Measurements from ENCODE around the gene RNFT1.
"Not testable (repeated sequence)": the region's sequence is repeated elsewhere in the genome, so short reads cannot be mapped to it uniquely, and the experiment has no call there.

The RNFT1 gene

GRCh38 chr17:59959574-59959973 is 5.0 kb downstream of the RNFT1 start:
- peak overlapping the region in 1 of 2 donors; percentile 5 for H3K27ac Mint-ChIP-seq

GRCh38 chr17:59954856-59955255 is 9.7 kb downstream of the RNFT1 start:
- H3K9me3 Mint-ChIP-seq: no peaks in the 10 kb centered on the region
- H3K27me3 Mint-ChIP-seq: no peaks in the 10 kb centered on the region
- no peak overlapping the region for H3K27ac Mint-ChIP-seq
- peaks cover 0 to 5% of the 10 kb centered on the region in 2 donors for H3K4me1 Mint-ChIP-seq (ENCODE audit: low read depth in 2 of 2)
- DNase-seq (no peak), ATAC-seq (replicated peaks) (no peak)
- H3K36me3 Mint-ChIP-seq (ENCODE audit: insufficient read depth): peaks cover 22% of the 10 kb centered on the region
- no peak overlapping the region for H3K4me3 Mint-ChIP-seq

More at GRCh38 chr17:59959574-59959973, 5.0 kb downstream of the RNFT1 start:
- H3K4me3 Mint-ChIP-seq; H3K9me3 Mint-ChIP-seq; ATAC-seq (replicated peaks); H3K36me3 Mint-ChIP-seq (ENCODE audit: insufficient read depth); DNase-seq; H3K27me3 Mint-ChIP-seq: not testable (repeated sequence)
- H3K4me1 Mint-ChIP-seq (ENCODE audit: low read depth in 2 of 2): peaks cover 13 to 14% of the 10 kb centered on the region in 2 donors

- H3K36me3 Mint-ChIP-seq (ENCODE audit: insufficient read depth): peaks cover 51% of the 10 kb centered on the region
- no peaks in the 10 kb centered on the region for H3K9me3 Mint-ChIP-seq
- H3K27me3 Mint-ChIP-seq: no peaks in the 10 kb centered on the region
- H3K27ac Mint-ChIP-seq: no peak overlapping the region
- H3K4me3 Mint-ChIP-seq: no peak overlapping the region
- ATAC-seq (replicated peaks) (no peak), DNase-seq (no peak)
- peaks cover 0 to 2% of the 10 kb centered on the region in 2 donors for H3K4me1 Mint-ChIP-seq (ENCODE audit: low read depth in 2 of 2)
Measured at GRCh38 chr17:59950049-59950448, 14.5 kb downstream of the RNFT1 start.

- not testable (repeated sequence) for DNase-seq; H3K4me3 Mint-ChIP-seq; H3K9me3 Mint-ChIP-seq; ATAC-seq (replicated peaks); H3K27me3 Mint-ChIP-seq; H3K4me1 Mint-ChIP-seq (ENCODE audit: low read depth in 2 of 2); H3K27ac Mint-ChIP-seq
- peaks cover 52% of the 10 kb centered on the region for H3K36me3 Mint-ChIP-seq (ENCODE audit: insufficient read depth)
Measured at GRCh38 chr17:59947310-59947709, 17.2 kb downstream of the RNFT1 start.

- H3K27ac Mint-ChIP-seq; DNase-seq; ATAC-seq (replicated peaks); H3K4me1 Mint-ChIP-seq (ENCODE audit: low read depth in 2 of 2); H3K4me3 Mint-ChIP-seq; H3K9me3 Mint-ChIP-seq; H3K27me3 Mint-ChIP-seq: not testable (repeated sequence)
- H3K36me3 Mint-ChIP-seq (ENCODE audit: insufficient read depth): peaks cover 57% of the 10 kb centered on the region
Measured at GRCh38 chr17:59946433-59946832, 18.1 kb downstream of the RNFT1 start.

GRCh38 chr17:59941131-59941530 is 23.4 kb downstream of the RNFT1 start:
- peaks cover 0 to 3% of the 10 kb centered on the region in 2 donors for H3K4me1 Mint-ChIP-seq (ENCODE audit: low read depth in 2 of 2)
- H3K36me3 Mint-ChIP-seq (ENCODE audit: insufficient read depth): peaks cover 79% of the 10 kb centered on the region
- no peaks in the 10 kb centered on the region for H3K27me3 Mint-ChIP-seq
- H3K9me3 Mint-ChIP-seq: no peaks in the 10 kb centered on the region
- H3K4me3 Mint-ChIP-seq: no peak overlapping the region
- DNase-seq (no peak), ATAC-seq (replicated peaks) (no peak)
- no peak overlapping the region for H3K27ac Mint-ChIP-seq

- H3K27ac Mint-ChIP-seq; DNase-seq; H3K4me1 Mint-ChIP-seq (ENCODE audit: low read depth in 2 of 2); ATAC-seq (replicated peaks); H3K27me3 Mint-ChIP-seq; H3K4me3 Mint-ChIP-seq; H3K9me3 Mint-ChIP-seq: not testable (repeated sequence)
- peaks cover 79% of the 10 kb centered on the region for H3K36me3 Mint-ChIP-seq (ENCODE audit: insufficient read depth)
Measured at GRCh38 chr17:59940697-59941096, 23.8 kb downstream of the RNFT1 start.

GRCh38 chr17:59933317-59933716 is 31.2 kb downstream of the RNFT1 start:
- not testable (repeated sequence) for DNase-seq; H3K9me3 Mint-ChIP-seq; H3K27ac Mint-ChIP-seq; H3K4me1 Mint-ChIP-seq (ENCODE audit: low read depth in 2 of 2); H3K4me3 Mint-ChIP-seq; ATAC-seq (replicated peaks); H3K27me3 Mint-ChIP-seq
- H3K36me3 Mint-ChIP-seq (ENCODE audit: insufficient read depth): peaks cover 98% of the 10 kb centered on the region

GRCh38 chr17:59930768-59931167 is 33.8 kb downstream of the RNFT1 start:
- not testable (repeated sequence) for DNase-seq; ATAC-seq (replicated peaks); H3K4me3 Mint-ChIP-seq; H3K9me3 Mint-ChIP-seq; H3K27ac Mint-ChIP-seq; H3K27me3 Mint-ChIP-seq; H3K4me1 Mint-ChIP-seq (ENCODE audit: low read depth in 2 of 2)
- peaks cover 96% of the 10 kb centered on the region for H3K36me3 Mint-ChIP-seq (ENCODE audit: insufficient read depth)

- H3K9me3 Mint-ChIP-seq; H3K27me3 Mint-ChIP-seq; H3K4me1 Mint-ChIP-seq (ENCODE audit: low read depth in 2 of 2); ATAC-seq (replicated peaks); DNase-seq; H3K4me3 Mint-ChIP-seq: not testable (repeated sequence)
- Mint-ChIP-seq H3K27ac (peak overlapping the region in 1 of 2 donors; percentile 19), H3K36me3 (ENCODE audit: insufficient read depth) (peaks cover 96% of the 10 kb centered on the region)
Measured at GRCh38 chr17:59930121-59930520, 34.4 kb downstream of the RNFT1 start.

GRCh38 chr17:59920637-59921036 is 43.9 kb downstream of the RNFT1 start:
- H3K27me3 Mint-ChIP-seq; ATAC-seq (replicated peaks); DNase-seq; H3K4me1 Mint-ChIP-seq (ENCODE audit: low read depth in 2 of 2); H3K4me3 Mint-ChIP-seq; H3K9me3 Mint-ChIP-seq: not testable (repeated sequence)
- Mint-ChIP-seq H3K36me3 (ENCODE audit: insufficient read depth) (peaks cover 80% of the 10 kb centered on the region), H3K27ac (peak overlapping the region in 1 of 2 donors; percentile 58)

- Mint-ChIP-seq H3K27ac (no peak overlapping the region), H3K4me1 (ENCODE audit: low read depth in 2 of 2) (peaks cover 0 to 7% of the 10 kb centered on the region in 2 donors), H3K27me3 (no peaks in the 10 kb centered on the region), H3K9me3 (no peaks in the 10 kb centered on the region), H3K4me3 (no peak overlapping the region), H3K36me3 (ENCODE audit: insufficient read depth) (peaks cover 87% of the 10 kb centered on the region)
- ATAC-seq (replicated peaks): no peak
- DNase-seq: no peak
Measured at GRCh38 chr17:59916446-59916845, 48.1 kb downstream of the RNFT1 start.

- peaks cover 0 to 7% of the 10 kb centered on the region in 2 donors for H3K4me1 Mint-ChIP-seq (ENCODE audit: low read depth in 2 of 2)
- peak; percentile 72 for ATAC-seq (replicated peaks)
- H3K27me3 Mint-ChIP-seq: no peaks in the 10 kb centered on the region
- peak in 1 of 3 experiments; percentile 22 for DNase-seq
- no peaks in the 10 kb centered on the region for H3K9me3 Mint-ChIP-seq
- H3K4me3 Mint-ChIP-seq: no peak overlapping the region
- H3K36me3 Mint-ChIP-seq (ENCODE audit: insufficient read depth): peaks cover 91% of the 10 kb centered on the region
- no peak overlapping the region for H3K27ac Mint-ChIP-seq
Measured at GRCh38 chr17:59914274-59914854, 50.2 kb downstream of the RNFT1 start.

- Mint-ChIP-seq H3K9me3 (no peaks in the 10 kb centered on the region), H3K27ac (peak overlapping the region in 1 of 2 donors; percentile 77), H3K36me3 (ENCODE audit: insufficient read depth) (peaks cover 49% of the 10 kb centered on the region), H3K4me1 (ENCODE audit: low read depth in 2 of 2) (peaks cover 8 to 16% of the 10 kb centered on the region in 2 donors), H3K4me3 (no peak overlapping the region), H3K27me3 (no peaks in the 10 kb centered on the region)
- ATAC-seq (replicated peaks): no peak
- no peak for DNase-seq
Measured at GRCh38 chr17:59907467-59907866, 57.1 kb downstream of the RNFT1 start.

Measured in effector memory CD8-positive, alpha-beta T cell (primary cell).